AG09309 (cell line): ENCODE data around the gene FNDC3B.

Experiments used
- DNase-seq: peaks from one replicate; pipeline ENCODE4 v3.0.0-alpha.2; 2010; ENCODE audit warnings: low read depth
- H3K4me3 ChIP-seq: 2 replicates; pipeline ENCODE4 v1.5.1; 2011; ENCODE audit warnings: mild to moderate bottlenecking, low read depth, low read length, moderate library complexity; ENCODE audit not compliant: control insufficient read depth
- CTCF ChIP-seq: IDR thresholded peaks from 2 replicates; pipeline ENCODE4 v1.5.1; 2011; ENCODE audit warnings: mild to moderate bottlenecking, low read depth, low read length, inconsistent platforms; ENCODE audit not compliant: insufficient read depth, control insufficient read depth; ENCODE audit errors: missing control alignments

Gene FNDC3B

GRCh38 chr3:172124271-172124670 is 84.9 kb downstream of the FNDC3B start:
- no peak for TF ChIP-seq CTCF
- DNase-seq: no peak
- no peak overlapping the region for H3K4me3 ChIP-seq

GRCh38 chr3:172125053-172125452 is 85.7 kb downstream of the FNDC3B start:
- DNase-seq: no peak
- no peak for TF ChIP-seq CTCF
- H3K4me3 ChIP-seq: no peak overlapping the region

- no peak for DNase-seq
- no peak overlapping the region for H3K4me3 ChIP-seq
- no peak for TF ChIP-seq CTCF
These were observed 86.6 kb downstream of the FNDC3B start for GRCh38 chr3:172125963-172126457.

GRCh38 chr3:172126741-172127140 is 87.4 kb downstream of the FNDC3B start:
- TF ChIP-seq CTCF: no peak
- H3K4me3 ChIP-seq: no peak overlapping the region
- DNase-seq: no peak

GRCh38 chr3:172127141-172127540 is 87.8 kb downstream of the FNDC3B start:
- no peak for DNase-seq
- no peak for TF ChIP-seq CTCF
- H3K4me3 ChIP-seq: no peak overlapping the region

GRCh38 chr3:172127929-172128580 is 88.7 kb downstream of the FNDC3B start:
- H3K4me3 ChIP-seq: no peak overlapping the region
- TF ChIP-seq CTCF: no peak

More at GRCh38 chr3:172127929-172128580, 88.7 kb downstream of the FNDC3B start:
- DNase-seq: no peak
